Testis (tissue), 3 donors: ENCODE results near the gene SLC4A11. TPM values are rescaled to one million over a fixed set of nuclear protein-coding genes. Genes with fewer than 3 reads are reported as not detected.

ENCODE experiments used
- DNase-seq: peaks from one replicate; pipeline ENCODE4 v3.0.0-alpha.2; 2019
- H3K27ac ChIP-seq, 2 donors: fragments of 200-600 bp; sonication (generic); one replicate each; pipeline ENCODE4 v1.5.1; 2019
- H3K27me3 ChIP-seq: fragments of 200-600 bp; sonication (generic); one replicate; pipeline ENCODE4 v1.5.1; 2019
- H3K36me3 ChIP-seq: fragments of 200-600 bp; sonication (generic); one replicate; pipeline ENCODE4 v1.5.1; 2017; ENCODE audit warnings: low read depth; ENCODE audit errors: missing control alignments
- H3K4me1 ChIP-seq: fragments of 200-600 bp; sonication (generic); one replicate; pipeline ENCODE4 v1.5.1; 2019
- H3K4me3 ChIP-seq, 2 donors: fragments of 200-600 bp; sonication (generic); one replicate each; pipeline ENCODE4 v1.5.1; 2017 to 2019
- H3K9me3 ChIP-seq: fragments of 200-600 bp; sonication (generic); one replicate; pipeline ENCODE4 v1.5.1; 2017
- POLR2A ChIP-seq: fragments of 450-650 bp; IDR thresholded peaks from one replicate; pipeline ENCODE4 v1.6.1; 2017; ENCODE audit warnings: antibody characterized with exemption, mild to moderate bottlenecking, moderate library complexity
- WGBS, 2 donors: methylation state at CpG; one replicate each; pipeline ENCODE4 v1.1.5; 2018; 5-methylcytosine and 5-hydroxymethylcytosine counted together
- intact Hi-C: fragments of 100-400 bp; cut with DNase I; formaldehyde crosslinking; loops from one replicate; pipeline ENCODE4 v1.15.1; 2023; ENCODE audit warnings: low total_unique reads
- polyA plus RNA-seq: library from polyadenylated mRNA; stranded (reverse); fragments of 350-450 nt; fragmentation: Illumina TruSeq; extraction: RNeasy Lipid Tissue Mini Kit (QIAGEN cat#74804); gene quantifications from one replicate; pipeline ENCODE4 v1.2.3, GENCODE V29; 2014; ENCODE audit warnings: low read depth, low replicate concordance; ENCODE audit not compliant: insufficient read depth
- total RNA-seq, 2 donors: library from RNA; depleted of rRNA; stranded (reverse); fragments of >200 nt; gene quantifications; one replicate each; pipeline ENCODE4 v1.2.3, GENCODE V29; 2016
- TF ChIP-seq, protein P1 (sequence below), 3 experiments: fragments of 450-650 bp in 2 of 3; fragments of 200-600 bp in 1 of 3; sonication (generic) in 1 of 3; IDR thresholded peaks; one replicate each; pipeline ENCODE4 v1.5.1; 2016 to 2019; ENCODE audit warnings: antibody characterized with exemption in 3 of 3, mild to moderate bottlenecking in 2 of 3, moderate library complexity in 1 of 3

SLC4A11 gene
- total and polyA plus RNA-seq, 3 donors from 2014 or later: 9.2 to 10.7 (median 10.7) TPM

DNA sequence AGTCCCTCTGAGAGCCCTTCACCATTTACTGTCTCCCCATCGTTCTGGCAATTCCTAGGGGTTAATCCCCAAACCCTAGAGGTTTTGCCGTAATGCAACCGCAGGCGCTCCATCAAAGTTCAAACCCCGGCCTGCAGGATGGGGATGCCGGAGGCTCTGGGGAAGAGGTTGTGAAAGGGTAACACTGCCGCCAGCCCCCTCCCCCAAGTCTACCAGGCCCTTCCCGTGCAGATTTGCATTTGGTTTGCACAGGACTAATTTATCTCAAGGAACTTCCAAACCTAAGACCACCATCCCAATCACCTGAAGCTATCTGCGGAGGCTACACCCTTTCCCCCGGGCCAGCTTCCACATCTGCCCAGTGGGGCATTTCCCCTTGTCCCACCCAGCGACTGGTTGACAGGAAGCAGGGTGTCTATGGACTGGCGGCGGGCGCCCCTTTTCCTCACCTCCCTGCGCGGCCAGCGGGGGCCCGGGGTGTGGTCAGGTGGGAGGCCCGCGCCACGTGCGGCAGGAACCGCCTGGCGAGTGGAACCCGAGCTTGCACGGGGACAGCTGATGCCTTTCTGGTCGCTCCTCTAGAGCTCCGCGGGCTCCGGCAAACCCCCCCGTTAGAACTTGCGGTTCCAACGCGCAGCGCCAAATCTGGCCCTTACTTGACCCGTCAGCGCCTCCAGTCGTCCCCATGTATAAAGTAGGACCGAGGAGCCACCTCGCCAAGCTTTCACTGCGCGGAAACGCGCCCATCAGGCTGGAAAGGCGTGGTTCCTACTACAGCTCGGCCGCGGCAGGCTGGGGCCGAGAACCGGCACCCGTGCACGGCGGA, 9.4 kb upstream of the SLC4A11 start:
- Histone ChIP-seq H3K4me3 (peak overlapping the region in 1 of 2 donors; percentile 15), H3K27me3 (no peaks in the 10 kb centered on the region), H3K36me3 (no peaks in the 10 kb centered on the region), H3K9me3 (no peaks in the 10 kb centered on the region), H3K4me1 (peaks cover 19% of the 10 kb centered on the region), H3K27ac (no peak overlapping the region)
- no peak for TF ChIP-seq POLR2A
- no peak for DNase-seq
- intact Hi-C loops: no loop called here
- 20 to 38% methylated on average over 14 to 53 of the region's 53 CpGs for WGBS, 2 donors

DNA sequence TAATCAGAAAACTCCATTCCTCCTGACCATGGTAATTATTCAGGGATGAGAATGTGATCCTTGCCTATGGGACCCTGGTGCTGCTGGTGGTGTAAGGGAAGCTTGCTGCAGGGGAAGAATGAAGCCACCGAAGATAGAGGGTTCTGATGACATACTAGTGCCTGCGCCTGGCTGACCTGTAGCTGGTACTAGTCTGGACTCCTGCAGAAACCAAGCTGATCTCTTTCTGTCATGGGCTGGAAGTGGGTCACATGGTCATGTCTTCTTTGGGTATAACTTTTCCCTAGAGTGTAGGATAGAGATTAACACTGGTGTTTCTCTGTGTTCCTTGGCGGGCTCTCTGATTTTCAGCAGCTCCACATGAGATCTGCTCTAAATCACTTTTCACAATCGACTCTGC, 8.6 kb upstream of the SLC4A11 start:
- Histone ChIP-seq H3K4me3 (no peak overlapping the region), H3K27ac (no peak overlapping the region), H3K36me3 (no peaks in the 10 kb centered on the region), H3K27me3 (no peaks in the 10 kb centered on the region), H3K9me3 (no peaks in the 10 kb centered on the region), H3K4me1 (peaks cover 19% of the 10 kb centered on the region)
- no peak for TF ChIP-seq POLR2A
- TF ChIP-seq, protein P1, sequence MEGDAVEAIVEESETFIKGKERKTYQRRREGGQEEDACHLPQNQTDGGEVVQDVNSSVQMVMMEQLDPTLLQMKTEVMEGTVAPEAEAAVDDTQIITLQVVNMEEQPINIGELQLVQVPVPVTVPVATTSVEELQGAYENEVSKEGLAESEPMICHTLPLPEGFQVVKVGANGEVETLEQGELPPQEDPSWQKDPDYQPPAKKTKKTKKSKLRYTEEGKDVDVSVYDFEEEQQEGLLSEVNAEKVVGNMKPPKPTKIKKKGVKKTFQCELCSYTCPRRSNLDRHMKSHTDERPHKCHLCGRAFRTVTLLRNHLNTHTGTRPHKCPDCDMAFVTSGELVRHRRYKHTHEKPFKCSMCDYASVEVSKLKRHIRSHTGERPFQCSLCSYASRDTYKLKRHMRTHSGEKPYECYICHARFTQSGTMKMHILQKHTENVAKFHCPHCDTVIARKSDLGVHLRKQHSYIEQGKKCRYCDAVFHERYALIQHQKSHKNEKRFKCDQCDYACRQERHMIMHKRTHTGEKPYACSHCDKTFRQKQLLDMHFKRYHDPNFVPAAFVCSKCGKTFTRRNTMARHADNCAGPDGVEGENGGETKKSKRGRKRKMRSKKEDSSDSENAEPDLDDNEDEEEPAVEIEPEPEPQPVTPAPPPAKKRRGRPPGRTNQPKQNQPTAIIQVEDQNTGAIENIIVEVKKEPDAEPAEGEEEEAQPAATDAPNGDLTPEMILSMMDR (IDR thresholded peaks at IDR 0.05): no peak
- DNase-seq: no peak
- intact Hi-C loops: no loop called here
- 43 to 46% methylated on average over 3 to 4 of the region's 4 CpGs for WGBS, 2 donors

GRCh38 chr20:3246682-3247081, 7.7 kb upstream of the SLC4A11 start:
- no peaks in the 10 kb centered on the region for H3K36me3 ChIP-seq
- intact Hi-C loops: no loop called here
- H3K4me1 ChIP-seq: peaks cover 19% of the 10 kb centered on the region
- no peaks in the 10 kb centered on the region for H3K9me3 ChIP-seq
- H3K27ac ChIP-seq: no peak overlapping the region
- TF ChIP-seq, protein P1 (IDR thresholded peaks at IDR 0.05): no peak
- TF ChIP-seq POLR2A: no peak
- H3K4me3 ChIP-seq: no peak overlapping the region
- no peak for DNase-seq
- 92 to 100% methylated on average over 1 of the region's 1 CpG for WGBS, 2 donors
- no peaks in the 10 kb centered on the region for H3K27me3 ChIP-seq

GRCh38 chr20:3245711-3246110, 6.7 kb upstream of the SLC4A11 start:
- DNase-seq: no peak
- Histone ChIP-seq H3K36me3 (no peaks in the 10 kb centered on the region), H3K27ac (no peak overlapping the region), H3K4me3 (no peak overlapping the region), H3K4me1 (peaks cover 19% of the 10 kb centered on the region), H3K27me3 (no peaks in the 10 kb centered on the region), H3K9me3 (no peaks in the 10 kb centered on the region)
- TF ChIP-seq POLR2A: no peak
- TF ChIP-seq, protein P1 (IDR thresholded peaks at IDR 0.05): no peak
- intact Hi-C loops: no loop called here
- WGBS, 2 donors: 68 to 73% methylated on average over 4 of the region's 4 CpGs

DNA sequence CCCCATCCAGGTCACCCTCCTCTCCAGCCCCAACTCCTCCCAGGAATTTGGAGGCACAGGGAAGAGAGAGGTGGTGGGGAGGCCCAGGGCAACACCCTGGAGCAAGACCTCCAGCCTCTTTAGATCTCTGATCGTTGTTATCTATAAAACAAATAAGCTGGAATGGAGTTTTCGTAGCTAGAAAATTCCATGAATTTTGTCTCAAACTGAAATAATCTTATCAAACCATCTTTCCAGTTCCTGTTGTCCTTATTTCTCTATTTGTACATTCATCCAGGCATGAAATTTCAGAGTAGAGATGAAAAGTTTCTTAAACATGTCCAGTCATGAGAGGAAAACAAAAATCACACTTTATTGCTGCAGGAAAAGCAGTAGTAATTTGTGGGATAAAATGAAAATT, 6.2 kb upstream of the SLC4A11 start:
- H3K4me1 ChIP-seq: peaks cover 18% of the 10 kb centered on the region
- intact Hi-C loops: no loop called here
- no peaks in the 10 kb centered on the region for H3K27me3 ChIP-seq
- no peak overlapping the region for H3K4me3 ChIP-seq
- TF ChIP-seq POLR2A: no peak
- TF ChIP-seq, protein P1 (IDR thresholded peaks at IDR 0.05): no peak
- no peak overlapping the region for H3K27ac ChIP-seq
- DNase-seq: no peak
- WGBS, 2 donors: 62 to 84% methylated on average over 2 of the region's 2 CpGs
- H3K9me3 ChIP-seq: no peaks in the 10 kb centered on the region
- H3K36me3 ChIP-seq: no peaks in the 10 kb centered on the region
